PFSK-1 (cell line): ENCODE results near the gene SERPINI1.

ENCODE experiments used
- POLR2AphosphoS5 ChIP-seq: IDR thresholded peaks from 2 replicates; pipeline ENCODE4 v1.6.1; 2012; ENCODE audit warnings: low read depth, mild to moderate bottlenecking, control low read depth, low read length, moderate library complexity
- SIN3A ChIP-seq: IDR thresholded peaks from 2 replicates; pipeline ENCODE4 v1.6.1; 2012; ENCODE audit warnings: mild to moderate bottlenecking, low read length, moderate library complexity, borderline replicate concordance; ENCODE audit not compliant: insufficient read depth
- TAF1 ChIP-seq: IDR thresholded peaks from 2 replicates; pipeline ENCODE4 v1.6.1; 2012; ENCODE audit warnings: low read length, control low read depth, borderline replicate concordance; ENCODE audit not compliant: insufficient read depth
- TF ChIP-seq, protein P1 (sequence below), 2 experiments: IDR thresholded peaks; 2 replicates each; pipeline versions ENCODE4 v1.6.1 to v1.8.0; 2011 to 2012; ENCODE audit warnings: low read depth in 2 of 2, low read length in 2 of 2, control low read depth in 1 of 2, inconsistent platforms in 1 of 2, mild to moderate bottlenecking in 1 of 2, moderate library complexity in 1 of 2; ENCODE audit not compliant: insufficient read depth in 1 of 2

DNA sequence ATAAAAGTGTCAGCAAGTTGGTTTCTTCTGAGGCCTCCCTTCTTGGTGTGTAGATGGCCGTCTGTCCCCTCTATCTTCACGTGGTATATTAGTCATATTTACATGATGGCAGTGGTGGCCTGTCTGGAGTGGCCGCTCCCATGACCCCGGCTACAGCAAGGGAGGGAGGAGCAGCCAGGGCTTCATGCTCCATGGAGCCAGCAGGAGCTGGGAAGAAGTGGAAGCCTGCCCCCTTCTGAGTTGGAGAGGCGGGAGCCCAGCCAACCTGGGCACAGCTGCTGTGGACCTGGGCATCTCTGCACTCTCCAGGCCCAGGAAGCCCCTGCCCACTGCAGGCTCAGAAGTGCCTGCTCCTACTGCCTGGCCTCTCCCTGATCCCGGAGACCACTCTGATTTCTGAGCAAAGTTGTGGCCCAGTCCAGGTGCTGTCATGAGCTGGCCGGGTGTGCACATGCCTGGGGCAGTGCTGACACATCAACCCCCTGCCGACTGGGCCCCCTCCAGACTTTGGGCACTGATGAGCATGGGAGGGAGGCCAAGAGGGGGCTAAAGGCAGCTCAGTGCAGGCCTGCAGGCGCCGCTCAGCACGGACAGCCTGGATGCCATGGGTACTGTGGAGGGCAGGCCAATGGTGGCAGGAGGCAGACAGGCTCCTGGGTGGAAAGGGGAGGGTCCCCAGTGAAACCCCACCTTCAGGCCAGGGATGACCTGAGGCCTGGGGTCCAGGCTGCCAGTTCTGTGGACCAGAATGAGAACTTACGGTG, 84.8 kb downstream of the SERPINI1 start:
- TF ChIP-seq POLR2AphosphoS5 (no peak), SIN3A (no peak), TAF1 (no peak)
- TF ChIP-seq, protein P1, sequence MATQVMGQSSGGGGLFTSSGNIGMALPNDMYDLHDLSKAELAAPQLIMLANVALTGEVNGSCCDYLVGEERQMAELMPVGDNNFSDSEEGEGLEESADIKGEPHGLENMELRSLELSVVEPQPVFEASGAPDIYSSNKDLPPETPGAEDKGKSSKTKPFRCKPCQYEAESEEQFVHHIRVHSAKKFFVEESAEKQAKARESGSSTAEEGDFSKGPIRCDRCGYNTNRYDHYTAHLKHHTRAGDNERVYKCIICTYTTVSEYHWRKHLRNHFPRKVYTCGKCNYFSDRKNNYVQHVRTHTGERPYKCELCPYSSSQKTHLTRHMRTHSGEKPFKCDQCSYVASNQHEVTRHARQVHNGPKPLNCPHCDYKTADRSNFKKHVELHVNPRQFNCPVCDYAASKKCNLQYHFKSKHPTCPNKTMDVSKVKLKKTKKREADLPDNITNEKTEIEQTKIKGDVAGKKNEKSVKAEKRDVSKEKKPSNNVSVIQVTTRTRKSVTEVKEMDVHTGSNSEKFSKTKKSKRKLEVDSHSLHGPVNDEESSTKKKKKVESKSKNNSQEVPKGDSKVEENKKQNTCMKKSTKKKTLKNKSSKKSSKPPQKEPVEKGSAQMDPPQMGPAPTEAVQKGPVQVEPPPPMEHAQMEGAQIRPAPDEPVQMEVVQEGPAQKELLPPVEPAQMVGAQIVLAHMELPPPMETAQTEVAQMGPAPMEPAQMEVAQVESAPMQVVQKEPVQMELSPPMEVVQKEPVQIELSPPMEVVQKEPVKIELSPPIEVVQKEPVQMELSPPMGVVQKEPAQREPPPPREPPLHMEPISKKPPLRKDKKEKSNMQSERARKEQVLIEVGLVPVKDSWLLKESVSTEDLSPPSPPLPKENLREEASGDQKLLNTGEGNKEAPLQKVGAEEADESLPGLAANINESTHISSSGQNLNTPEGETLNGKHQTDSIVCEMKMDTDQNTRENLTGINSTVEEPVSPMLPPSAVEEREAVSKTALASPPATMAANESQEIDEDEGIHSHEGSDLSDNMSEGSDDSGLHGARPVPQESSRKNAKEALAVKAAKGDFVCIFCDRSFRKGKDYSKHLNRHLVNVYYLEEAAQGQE (IDR thresholded peaks at IDR 0.05; ENCODE audit: insufficient read depth in 1 of 2, low read depth in 2 of 2, low read length in 2 of 2) = no peak
